ENCODE measurements around the gene RC3H2. TPM values are rescaled to one million over a fixed set of nuclear protein-coding genes. Genes with fewer than 3 reads are reported as not detected.
"Not testable (repeated sequence)": the region's sequence is repeated elsewhere in the genome, so short reads cannot be mapped to it uniquely, and the experiment has no call there.

The RC3H2 gene
- total RNA-seq, 1 donor from 2014 or later: 56.7 TPM

DNA sequence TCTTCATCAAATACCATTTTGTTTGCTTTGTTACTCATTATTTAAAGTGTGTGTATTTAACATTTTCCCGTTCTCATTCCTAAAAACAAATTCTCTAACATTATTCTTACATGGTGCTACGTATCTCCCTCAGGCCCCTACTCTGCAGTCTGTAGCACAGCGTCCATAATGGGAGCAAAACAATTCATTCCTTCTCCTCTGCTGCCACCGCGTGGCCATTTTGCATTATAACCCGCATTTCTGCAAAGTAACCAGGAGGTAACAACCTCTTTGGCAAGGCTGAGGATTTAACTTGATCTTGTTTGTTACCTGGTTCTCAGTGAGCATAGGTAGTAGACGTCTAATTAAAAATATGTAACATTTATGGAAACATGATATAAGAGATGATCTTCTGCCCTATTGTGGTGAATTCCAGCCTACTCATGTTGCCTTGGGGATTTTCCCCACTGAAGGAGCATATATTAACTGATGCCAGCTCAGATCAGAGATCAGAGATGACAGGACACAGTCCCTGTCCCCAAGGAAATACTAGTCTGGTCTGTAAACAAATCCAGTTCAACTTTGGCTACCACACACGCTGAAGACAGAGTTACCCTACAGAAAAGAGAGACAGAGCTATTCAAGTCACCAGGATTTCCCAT, 94.7 kb downstream of the RC3H2 start:
- Histone ChIP-seq H2AFZ (replicated peaks) (no peak overlapping the region), H3K27ac (no peak overlapping the region), H3K9ac (no peak overlapping the region), H3K4me3 (no peak overlapping the region), H3K36me3 (no peaks in the 10 kb centered on the region), H3K4me1 (no peaks in the 10 kb centered on the region), H3K4me2 (peak overlapping the region; percentile 4), H3K9me3 (ENCODE audit: low read depth) (no peaks in the 10 kb centered on the region), H3K27me3 (no peaks in the 10 kb centered on the region), H3K79me2 (ENCODE audit: low read depth) (no peaks in the 10 kb centered on the region), H3F3A (ENCODE audit: low read depth) (no peaks in the 10 kb centered on the region), H4K20me1 (ENCODE audit: low read depth) (no peaks in the 10 kb centered on the region)
- Mint-ChIP-seq H3K4me3 (no peak overlapping the region), H3K4me1 (no peaks in the 10 kb centered on the region), H3K27ac (no peak overlapping the region), H3K27me3 (ENCODE audit: insufficient read depth, low read depth) (peaks cover 2% of the 10 kb centered on the region), H3K36me3 (no peaks in the 10 kb centered on the region), H3K9me3 (peaks cover 7% of the 10 kb centered on the region)
- DNase-seq (ENCODE audit: low spot score): peak; percentile 86
- TF ChIP-seq EZH2phosphoT487 (IDR thresholded peaks at IDR 0.05) (no peak), EZH2 (IDR thresholded peaks at IDR 0.05) (no peak)
- TF ChIP-seq, protein P1, sequence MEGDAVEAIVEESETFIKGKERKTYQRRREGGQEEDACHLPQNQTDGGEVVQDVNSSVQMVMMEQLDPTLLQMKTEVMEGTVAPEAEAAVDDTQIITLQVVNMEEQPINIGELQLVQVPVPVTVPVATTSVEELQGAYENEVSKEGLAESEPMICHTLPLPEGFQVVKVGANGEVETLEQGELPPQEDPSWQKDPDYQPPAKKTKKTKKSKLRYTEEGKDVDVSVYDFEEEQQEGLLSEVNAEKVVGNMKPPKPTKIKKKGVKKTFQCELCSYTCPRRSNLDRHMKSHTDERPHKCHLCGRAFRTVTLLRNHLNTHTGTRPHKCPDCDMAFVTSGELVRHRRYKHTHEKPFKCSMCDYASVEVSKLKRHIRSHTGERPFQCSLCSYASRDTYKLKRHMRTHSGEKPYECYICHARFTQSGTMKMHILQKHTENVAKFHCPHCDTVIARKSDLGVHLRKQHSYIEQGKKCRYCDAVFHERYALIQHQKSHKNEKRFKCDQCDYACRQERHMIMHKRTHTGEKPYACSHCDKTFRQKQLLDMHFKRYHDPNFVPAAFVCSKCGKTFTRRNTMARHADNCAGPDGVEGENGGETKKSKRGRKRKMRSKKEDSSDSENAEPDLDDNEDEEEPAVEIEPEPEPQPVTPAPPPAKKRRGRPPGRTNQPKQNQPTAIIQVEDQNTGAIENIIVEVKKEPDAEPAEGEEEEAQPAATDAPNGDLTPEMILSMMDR (IDR thresholded peaks at IDR 0.05): peak; percentile 87

GRCh38 chr9:122809261-122809660, 95.9 kb downstream of the RC3H2 start:
- H3K4me3 Mint-ChIP-seq; H3K9me3 ChIP-seq (ENCODE audit: low read depth); H3K9me3 Mint-ChIP-seq; H4K20me1 ChIP-seq (ENCODE audit: low read depth); H3K27me3 Mint-ChIP-seq (ENCODE audit: insufficient read depth, low read depth); H3F3A ChIP-seq (ENCODE audit: low read depth); H2AFZ ChIP-seq (replicated peaks); H3K27ac Mint-ChIP-seq; DNase-seq (ENCODE audit: low spot score); H3K36me3 ChIP-seq; H3K27ac ChIP-seq; H3K79me2 ChIP-seq (ENCODE audit: low read depth); H3K9ac ChIP-seq; H3K27me3 ChIP-seq; H3K4me1 Mint-ChIP-seq; H3K4me3 ChIP-seq; H3K36me3 Mint-ChIP-seq; H3K4me1 ChIP-seq; H3K4me2 ChIP-seq: not testable (repeated sequence)

- Histone ChIP-seq H3K36me3 (no peaks in the 10 kb centered on the region), H3F3A (ENCODE audit: low read depth) (no peaks in the 10 kb centered on the region)
- TF ChIP-seq EZH2phosphoT487 (IDR thresholded peaks at IDR 0.05) (no peak), EZH2 (IDR thresholded peaks at IDR 0.05) (no peak)
- TF ChIP-seq, protein P1 (IDR thresholded peaks at IDR 0.05): no peak
Measured at GRCh38 chr9:122808141-122808540, 97.0 kb downstream of the RC3H2 start.

DNA sequence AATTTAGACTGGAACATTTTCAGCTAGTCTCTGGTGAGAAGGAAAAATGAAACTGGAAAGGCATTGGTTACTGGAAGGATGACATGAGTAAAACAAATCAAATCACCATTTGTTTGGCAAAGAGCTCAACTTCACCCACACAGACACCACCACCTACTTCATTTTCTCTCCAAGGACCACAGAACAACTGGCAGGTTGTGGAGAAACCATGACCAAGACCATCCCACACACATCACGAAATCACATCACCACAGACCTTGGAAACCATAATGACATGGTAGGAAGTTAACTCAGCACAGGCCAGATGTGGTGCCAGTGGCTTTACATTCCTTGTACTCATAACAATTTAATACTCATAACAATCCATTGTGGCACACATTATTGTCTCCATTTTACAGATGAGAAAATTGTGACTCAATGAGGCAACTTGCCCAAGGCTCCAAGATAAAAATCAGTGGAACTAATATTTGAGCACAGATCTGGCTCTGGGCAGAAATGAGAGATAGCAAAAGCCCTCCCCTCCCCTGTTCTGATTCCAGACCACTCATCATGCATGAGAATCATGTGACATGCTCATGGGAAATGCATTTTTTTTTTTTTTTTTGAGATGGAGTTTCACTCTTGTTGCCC, 97.8 kb downstream of the RC3H2 start:
- H3K27ac ChIP-seq: no peak overlapping the region
- Mint-ChIP-seq H3K4me1 (no peaks in the 10 kb centered on the region), H3K9me3 (peaks cover 7% of the 10 kb centered on the region), H3K4me3 (no peak overlapping the region), H3K27ac (no peak overlapping the region), H3K36me3 (no peaks in the 10 kb centered on the region), H3K27me3 (ENCODE audit: insufficient read depth, low read depth) (peaks cover 2% of the 10 kb centered on the region)
- no peak overlapping the region for H2AFZ ChIP-seq (replicated peaks)
- no peaks in the 10 kb centered on the region for H3K79me2 ChIP-seq (ENCODE audit: low read depth)
- no peaks in the 10 kb centered on the region for H3K27me3 ChIP-seq
- H3K36me3 ChIP-seq: no peaks in the 10 kb centered on the region
- no peak overlapping the region for H3K9ac ChIP-seq
- no peaks in the 10 kb centered on the region for H3K4me1 ChIP-seq
- H3K4me2 ChIP-seq: no peak overlapping the region
- TF ChIP-seq EZH2 (IDR thresholded peaks at IDR 0.05) (no peak), EZH2phosphoT487 (IDR thresholded peaks at IDR 0.05) (no peak)
- TF ChIP-seq, protein P1 (IDR thresholded peaks at IDR 0.05): no peak
- no peaks in the 10 kb centered on the region for H4K20me1 ChIP-seq (ENCODE audit: low read depth)
- no peak for DNase-seq (ENCODE audit: low spot score)
- H3K9me3 ChIP-seq (ENCODE audit: low read depth): no peaks in the 10 kb centered on the region
- no peaks in the 10 kb centered on the region for H3F3A ChIP-seq (ENCODE audit: low read depth)
- no peak overlapping the region for H3K4me3 ChIP-seq

More at GRCh38 chr9:122808141-122808540, 97.0 kb downstream of the RC3H2 start:
- H4K20me1 ChIP-seq (ENCODE audit: low read depth): no peaks in the 10 kb centered on the region
- H3K27me3 ChIP-seq: no peaks in the 10 kb centered on the region
- no peaks in the 10 kb centered on the region for H3K79me2 ChIP-seq (ENCODE audit: low read depth)
- peaks cover 7% of the 10 kb centered on the region for H3K9me3 Mint-ChIP-seq
- H3K4me3 Mint-ChIP-seq: no peak overlapping the region
- no peaks in the 10 kb centered on the region for H3K36me3 Mint-ChIP-seq
- no peak overlapping the region for H2AFZ ChIP-seq (replicated peaks)
- no peaks in the 10 kb centered on the region for H3K9me3 ChIP-seq (ENCODE audit: low read depth)
- H3K9ac ChIP-seq: no peak overlapping the region
- no peak overlapping the region for H3K27ac Mint-ChIP-seq
- no peak overlapping the region for H3K4me3 ChIP-seq
- DNase-seq (ENCODE audit: low spot score): no peak
- no peaks in the 10 kb centered on the region for H3K4me1 ChIP-seq
- H3K27ac ChIP-seq: no peak overlapping the region
- H3K4me1 Mint-ChIP-seq: no peaks in the 10 kb centered on the region
- H3K4me2 ChIP-seq: no peak overlapping the region
- H3K27me3 Mint-ChIP-seq (ENCODE audit: insufficient read depth, low read depth): peaks cover 2% of the 10 kb centered on the region
